GM19324 (cell line): ENCODE results near the gene GARNL3.

Experiments
- ATAC-seq: cut with Tn5 transposase; IDR thresholded peaks from one replicate; pipeline ENCODE4 v1.9.1; 2021; ENCODE audit warnings: mild to moderate bottlenecking, moderate library complexity; ENCODE audit not compliant: unreplicated experiment, low FRiP score

Gene GARNL3

GRCh38 chr9:127346584-127346983, 82.0 kb downstream of the GARNL3 start:
- ATAC-seq: no peak

DNA sequence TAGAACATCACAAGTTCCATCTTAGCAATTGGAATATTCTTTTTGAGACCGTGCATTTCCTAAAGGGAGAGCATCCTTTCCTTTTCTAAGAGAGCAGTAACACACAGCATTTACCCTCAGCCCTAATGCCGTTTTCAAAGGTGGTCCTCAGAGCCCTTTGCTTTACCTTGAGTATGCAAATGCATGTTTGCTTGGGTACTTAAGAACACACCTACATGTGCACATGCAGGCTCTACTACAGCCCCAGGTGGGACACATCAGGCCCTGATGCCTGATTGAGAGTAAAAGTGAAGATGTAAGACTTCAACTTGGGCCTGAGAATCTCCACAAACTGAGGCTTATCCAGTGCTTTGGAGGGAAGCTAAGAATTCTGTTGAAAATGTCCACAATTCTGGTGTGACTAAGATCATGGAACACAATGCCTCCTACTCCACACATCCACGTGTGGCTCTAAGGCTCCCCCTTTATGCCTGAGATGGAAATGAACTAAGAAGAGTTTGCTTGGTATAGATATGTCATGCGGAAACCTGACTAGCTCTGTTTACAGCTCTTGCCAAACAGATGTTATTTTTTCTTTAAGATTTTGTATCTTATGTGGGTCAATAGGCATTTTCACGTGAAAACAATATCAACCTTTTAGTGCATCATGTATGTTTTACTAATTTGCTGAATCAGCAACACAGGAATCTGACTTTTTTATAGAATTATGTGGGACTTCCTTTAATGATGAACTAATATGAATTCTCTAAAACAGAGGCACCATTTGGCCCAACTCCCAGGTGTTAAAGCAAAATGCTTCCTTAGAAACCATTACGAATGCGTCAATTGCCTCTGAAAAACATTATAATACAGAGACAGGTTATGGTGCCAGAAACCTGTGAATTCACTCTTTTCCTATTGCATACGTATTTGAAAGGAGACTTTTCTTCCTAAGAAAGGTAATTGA, 83.5 kb downstream of the GARNL3 start:
- ATAC-seq: no peak

GRCh38 chr9:127349483-127350113, 85.0 kb downstream of the GARNL3 start:
- ATAC-seq: no peak

GRCh38 chr9:127351182-127352166, 86.9 kb downstream of the GARNL3 start:
- ATAC-seq: no peak

- ATAC-seq: no peak
Observed at GRCh38 chr9:127353882-127354281, 89.3 kb downstream of the GARNL3 start.

- no peak for ATAC-seq
Observed at GRCh38 chr9:127356906-127357305, 92.3 kb downstream of the GARNL3 start.

- no peak for ATAC-seq
Observed at GRCh38 chr9:127358023-127358535, 93.5 kb downstream of the GARNL3 start.

GRCh38 chr9:127358770-127359169, 94.2 kb downstream of the GARNL3 start:
- ATAC-seq: no peak

DNA sequence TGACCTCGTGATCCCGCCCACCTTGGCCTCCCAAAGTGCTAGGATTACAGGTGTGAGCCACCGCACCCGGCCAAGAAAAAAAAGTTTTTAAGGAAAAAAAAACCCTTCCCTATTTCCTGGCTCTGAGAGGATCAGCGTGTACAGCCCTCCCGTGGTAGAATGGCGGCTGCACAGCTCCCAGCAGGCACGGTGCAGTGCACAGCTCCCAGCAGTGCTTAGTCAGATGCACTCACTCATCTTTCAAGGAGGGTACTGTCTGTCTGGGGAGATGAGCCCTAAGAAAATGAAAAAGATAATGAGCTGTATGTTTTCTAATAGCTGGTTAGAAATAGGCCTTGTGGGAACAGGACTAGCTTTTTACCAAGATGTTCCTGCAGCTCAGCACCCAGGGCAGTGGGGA, 95.7 kb downstream of the GARNL3 start:
- ATAC-seq: no peak

- no peak for ATAC-seq
Observed at GRCh38 chr9:127360829-127361228, 96.3 kb downstream of the GARNL3 start.

GRCh38 chr9:127361561-127361960, 97.0 kb downstream of the GARNL3 start:
- no peak for ATAC-seq

GRCh38 chr9:127362829-127363228, 98.3 kb downstream of the GARNL3 start:
- no peak for ATAC-seq

GRCh38 chr9:127365461-127365860, 100.9 kb downstream of the GARNL3 start:
- ATAC-seq: no peak

DNA sequence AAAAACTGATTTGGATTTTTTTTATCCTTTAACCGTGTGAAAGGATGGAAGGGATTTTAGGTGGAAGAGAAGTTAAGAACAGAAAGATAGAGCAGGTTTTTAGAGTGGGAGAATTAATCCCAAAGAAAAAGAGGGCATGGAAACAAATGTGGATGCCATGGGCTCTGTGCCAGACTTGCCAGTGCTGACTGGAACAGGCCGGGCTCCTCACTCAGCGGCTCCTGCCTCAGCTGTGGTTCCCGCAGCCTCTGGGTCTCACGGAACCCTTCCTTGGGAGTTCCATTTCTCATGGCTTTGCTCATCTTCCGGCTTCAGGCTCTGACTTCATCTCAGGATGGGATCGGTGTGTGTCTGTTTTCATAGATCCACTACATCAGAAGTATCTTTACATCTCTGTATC, 102.0 kb downstream of the GARNL3 start:
- no peak for ATAC-seq

GRCh38 chr9:127368852-127369402, 104.4 kb downstream of the GARNL3 start:
- no peak for ATAC-seq

DNA sequence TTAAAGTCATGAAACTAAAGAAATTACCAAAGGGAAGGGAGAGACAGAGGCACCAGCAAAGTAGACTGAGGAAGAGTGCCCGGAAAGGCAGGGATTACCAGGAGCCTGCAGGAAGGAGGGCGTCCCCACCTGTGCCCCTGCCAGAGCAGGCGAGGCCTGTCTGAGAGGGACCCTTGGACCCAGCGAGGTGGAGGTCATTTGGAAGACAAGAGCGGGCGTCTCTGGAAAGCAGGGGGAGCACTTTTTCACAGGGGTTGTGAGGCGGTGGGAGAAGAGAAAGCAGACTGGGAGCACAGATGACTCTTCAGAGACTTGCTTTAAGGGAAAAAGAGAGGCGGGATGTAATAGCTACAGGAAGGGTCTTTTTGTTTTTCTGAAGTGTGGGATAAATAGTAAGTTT, 104.9 kb downstream of the GARNL3 start:
- no peak for ATAC-seq

GRCh38 chr9:127370147-127370579, 105.6 kb downstream of the GARNL3 start:
- no peak for ATAC-seq

DNA sequence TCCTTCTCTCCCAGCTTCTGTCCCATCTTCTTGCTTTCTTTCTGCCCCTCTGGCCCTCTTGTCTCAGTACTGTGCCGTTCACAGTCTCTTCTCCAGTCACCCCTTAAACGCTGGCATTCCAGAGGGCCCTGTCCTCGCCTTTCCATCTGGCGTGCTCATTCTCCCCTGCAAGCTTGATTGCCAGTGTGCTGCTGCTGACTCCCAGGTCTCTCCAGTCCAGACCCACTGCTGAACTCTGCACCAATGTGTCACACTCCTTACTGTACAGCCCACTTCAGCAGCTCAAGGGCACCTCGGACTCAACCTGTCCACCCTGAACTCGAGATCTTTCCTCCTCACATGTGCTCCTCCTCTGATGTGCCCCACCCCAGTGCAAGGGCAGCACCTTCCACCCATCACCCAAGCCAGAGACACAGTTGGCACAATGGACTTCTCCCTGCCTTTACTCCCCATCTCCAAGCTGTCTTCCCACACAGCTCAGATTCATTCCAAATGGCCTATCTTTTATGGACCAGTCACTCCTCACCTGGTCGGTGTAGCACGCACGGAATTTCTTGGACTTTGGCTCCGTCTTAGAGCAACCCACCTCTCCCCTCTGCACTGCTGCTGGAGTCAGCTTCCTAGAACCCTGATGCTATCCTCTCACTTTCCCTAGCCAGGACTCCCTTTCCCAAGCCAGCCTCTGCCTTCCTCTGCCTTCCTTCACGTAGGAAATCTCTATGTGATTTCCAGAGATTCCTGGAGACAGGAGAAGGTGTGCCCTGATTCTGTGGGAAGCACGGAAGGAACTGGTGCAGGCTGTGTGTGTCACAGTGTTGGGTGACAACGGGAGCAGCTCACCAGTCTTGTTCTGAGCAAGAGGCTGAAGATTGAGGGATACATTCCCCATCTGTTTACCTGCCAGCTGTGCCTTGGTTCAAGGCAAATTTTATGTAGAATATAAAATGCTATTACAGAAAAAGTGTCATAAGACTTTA, 106.4 kb downstream of the GARNL3 start:
- no peak for ATAC-seq

DNA sequence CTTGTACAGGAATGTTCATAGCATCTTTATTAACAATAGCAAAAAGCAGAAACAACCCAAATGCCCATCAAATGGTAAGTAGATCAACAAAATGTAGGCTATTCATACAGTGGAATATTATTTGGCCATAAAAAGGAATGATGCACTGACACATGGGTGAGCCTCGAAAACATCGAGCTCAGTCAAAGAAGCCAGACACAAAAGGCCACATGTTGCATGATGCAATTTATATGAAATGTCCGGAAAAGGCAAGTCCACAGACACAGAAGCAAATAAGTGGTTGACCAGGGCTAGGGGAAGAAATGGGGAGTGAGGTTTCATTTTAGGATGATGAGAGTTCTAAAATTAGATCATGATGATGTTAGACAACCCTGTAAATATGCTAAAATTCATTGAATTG, 115.9 kb downstream of the GARNL3 start:
- ATAC-seq: no peak
